ENCODE data around the gene FRY.

DNA sequence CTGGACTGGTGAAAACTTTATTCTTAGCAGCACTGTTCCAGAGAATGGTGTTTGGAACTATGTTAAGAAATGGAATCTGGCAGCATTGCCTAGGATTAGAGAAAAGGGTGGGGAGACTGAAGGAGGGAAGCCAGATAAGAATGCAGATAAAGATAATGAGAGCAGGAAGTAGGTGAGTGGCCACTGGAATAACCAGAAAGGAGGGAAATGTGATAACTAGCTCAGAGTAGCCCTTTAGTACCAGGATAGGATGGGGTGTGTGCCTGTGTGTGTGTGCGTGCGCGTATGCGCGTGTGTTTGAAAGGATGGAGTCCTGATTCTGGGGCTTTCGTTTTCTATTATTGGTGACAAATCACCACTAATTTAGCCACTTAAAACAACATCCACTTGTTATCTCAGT, 33.4 kb upstream of the FRY start:
- TF ChIP-seq, protein P1, sequence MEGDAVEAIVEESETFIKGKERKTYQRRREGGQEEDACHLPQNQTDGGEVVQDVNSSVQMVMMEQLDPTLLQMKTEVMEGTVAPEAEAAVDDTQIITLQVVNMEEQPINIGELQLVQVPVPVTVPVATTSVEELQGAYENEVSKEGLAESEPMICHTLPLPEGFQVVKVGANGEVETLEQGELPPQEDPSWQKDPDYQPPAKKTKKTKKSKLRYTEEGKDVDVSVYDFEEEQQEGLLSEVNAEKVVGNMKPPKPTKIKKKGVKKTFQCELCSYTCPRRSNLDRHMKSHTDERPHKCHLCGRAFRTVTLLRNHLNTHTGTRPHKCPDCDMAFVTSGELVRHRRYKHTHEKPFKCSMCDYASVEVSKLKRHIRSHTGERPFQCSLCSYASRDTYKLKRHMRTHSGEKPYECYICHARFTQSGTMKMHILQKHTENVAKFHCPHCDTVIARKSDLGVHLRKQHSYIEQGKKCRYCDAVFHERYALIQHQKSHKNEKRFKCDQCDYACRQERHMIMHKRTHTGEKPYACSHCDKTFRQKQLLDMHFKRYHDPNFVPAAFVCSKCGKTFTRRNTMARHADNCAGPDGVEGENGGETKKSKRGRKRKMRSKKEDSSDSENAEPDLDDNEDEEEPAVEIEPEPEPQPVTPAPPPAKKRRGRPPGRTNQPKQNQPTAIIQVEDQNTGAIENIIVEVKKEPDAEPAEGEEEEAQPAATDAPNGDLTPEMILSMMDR (IDR thresholded peaks at IDR 0.05 in 8 of 11, conservative IDR thresholded peaks at IDR 0.05 in 3 of 11), result no peak
- no peak for TF ChIP-seq POLR2A (IDR thresholded peaks at IDR 0.05)
